Nucleus accumbens (tissue), 56 donors: ENCODE measurements around the gene SLC6A9.

ENCODE experiments used
- DNase-seq, 56 donors: peaks; one replicate each; lab custom pipeline; 2025; lab: John Stamatoyannopoulos, UW

SLC6A9 gene

GRCh38 chr1:44012404-44012803, 18.9 kb downstream of the SLC6A9 start:
- peak in 1 of 56 donors; percentile 53 for DNase-seq

- peak in 55 of 56 donors; percentile 19 to 95 (median 85) for DNase-seq
Measured at GRCh38 chr1:44010935-44011471, 20.3 kb downstream of the SLC6A9 start.

GRCh38 chr1:44008259-44008658, 23.0 kb downstream of the SLC6A9 start:
- DNase-seq = no peak

GRCh38 chr1:44002606-44003157, 28.6 kb downstream of the SLC6A9 start:
- DNase-seq = no peak

GRCh38 chr1:44002165-44002564, 29.1 kb downstream of the SLC6A9 start:
- DNase-seq = no peak

GRCh38 chr1:44000122-44000665, 31.1 kb downstream of the SLC6A9 start:
- no peak for DNase-seq

GRCh38 chr1:43999455-43999854, 31.8 kb downstream of the SLC6A9 start:
- DNase-seq = peak in 3 of 56 donors; percentile 13 to 26 (median 17)

- no peak for DNase-seq
Measured at GRCh38 chr1:43998000-43998378, 33.3 kb downstream of the SLC6A9 start.

GRCh38 chr1:43997295-43997999, 33.8 kb downstream of the SLC6A9 start:
- DNase-seq = no peak

GRCh38 chr1:43996733-43997115, 34.5 kb downstream of the SLC6A9 start:
- no peak for DNase-seq

GRCh38 chr1:43995984-43996732, 35.1 kb downstream of the SLC6A9 start:
- DNase-seq = peak in 9 of 56 donors; percentile 8 to 41 (median 28)

GRCh38 chr1:43994794-43995790, 36.2 kb downstream of the SLC6A9 start:
- DNase-seq = peak in 3 of 56 donors; percentile 9 to 25 (median 10)

- DNase-seq = no peak
Measured at GRCh38 chr1:43994071-43994470, 37.2 kb downstream of the SLC6A9 start.

- DNase-seq = no peak
Measured at GRCh38 chr1:43993206-43993914, 37.9 kb downstream of the SLC6A9 start.

- no peak for DNase-seq
Measured at GRCh38 chr1:43992232-43992995, 38.8 kb downstream of the SLC6A9 start.

- peak in 51 of 56 donors; percentile 20 to 87 (median 69) for DNase-seq
Measured at GRCh38 chr1:43991476-43992231, 39.6 kb downstream of the SLC6A9 start, which contains the start of gene CCDC24. CCDC24 (plus strand) TSS chr1:43991599; CDS start chr1:43991879, 280 bp downstream.

- no peak for DNase-seq
Measured at GRCh38 chr1:43991200-43991475, 40.1 kb downstream of the SLC6A9 start.
